ENCODE measurements around the gene COG7.
"Not testable (repeated sequence)": the region's sequence is repeated elsewhere in the genome, so short reads cannot be mapped to it uniquely, and the experiment has no call there.

COG7 gene

DNA sequence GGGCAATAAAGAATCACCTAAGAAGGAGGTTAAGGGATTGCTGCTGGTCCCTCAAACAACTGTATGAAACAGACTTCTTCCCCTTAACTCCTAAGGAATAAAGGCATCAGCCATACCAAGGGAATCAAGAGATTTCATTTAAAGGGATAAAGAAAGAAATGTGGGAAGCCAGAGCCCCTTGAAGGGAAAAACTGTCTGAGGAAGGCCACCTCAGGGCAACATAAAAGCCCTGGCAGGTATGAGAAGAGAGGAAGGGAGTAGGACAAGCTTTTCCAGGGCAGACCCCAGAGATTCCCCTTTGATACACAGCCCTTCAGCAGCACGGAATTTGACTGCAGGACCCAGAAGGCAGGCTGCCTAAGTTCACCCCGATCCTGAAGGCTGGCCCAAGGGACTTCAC lies 43.5 kb downstream of the COG7 start:
- DNase-seq (ENCODE audit: low spot score), result no peak

DNA sequence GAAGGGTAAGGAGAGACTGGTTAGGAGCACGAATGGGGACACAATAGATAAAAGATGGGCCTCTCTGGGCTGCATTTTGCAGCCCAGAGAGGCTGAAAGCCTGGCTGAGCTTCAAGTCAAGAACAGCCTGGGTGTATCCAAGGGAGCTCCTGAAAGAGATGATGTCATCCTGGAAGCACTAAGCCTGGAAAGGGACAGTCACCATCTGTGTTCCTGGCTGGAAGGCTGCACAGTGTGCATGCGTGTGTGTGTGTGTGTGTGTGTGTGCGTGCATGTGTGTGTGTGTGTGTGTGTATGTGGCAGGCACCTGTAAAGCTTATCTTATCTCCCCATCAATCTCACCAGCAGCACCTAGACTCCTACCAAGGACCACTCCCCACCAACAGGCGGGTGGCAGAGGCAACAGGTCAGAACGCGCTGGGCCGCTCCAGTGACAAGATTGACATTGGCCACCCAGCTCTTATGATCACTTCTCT lies 44.1 kb downstream of the COG7 start:
- peak; percentile 80 for DNase-seq (ENCODE audit: low spot score)

DNA sequence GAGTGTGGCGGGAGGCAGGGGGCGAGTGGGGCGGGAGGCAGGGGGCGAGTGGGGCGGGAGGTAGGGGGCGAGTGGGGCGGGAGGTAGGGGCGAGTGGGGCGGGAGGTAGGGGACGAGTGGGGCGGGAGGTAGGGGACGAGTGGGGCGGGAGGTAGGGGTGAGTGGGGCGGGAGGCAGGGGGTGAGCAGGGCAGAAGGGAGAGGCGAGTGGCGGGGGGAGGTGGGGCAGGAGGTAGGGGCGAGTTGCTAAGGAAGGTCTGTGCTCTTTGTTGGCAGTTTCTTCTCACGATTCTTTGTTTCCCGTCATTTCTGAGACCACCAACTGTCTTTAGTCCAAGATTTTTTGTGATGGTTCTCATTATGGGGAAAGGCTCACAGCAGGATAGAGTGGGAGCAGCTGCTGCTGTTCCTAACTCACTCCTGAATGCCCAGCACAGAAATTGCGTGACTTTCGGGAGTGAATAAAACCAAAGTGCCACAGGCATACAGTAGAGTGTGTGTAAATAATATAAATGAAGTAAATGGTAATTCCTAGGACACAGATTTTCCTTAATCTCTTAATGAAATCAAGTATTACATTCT lies 44.7 kb downstream of the COG7 start:
- DNase-seq (ENCODE audit: low spot score), result no peak

DNA sequence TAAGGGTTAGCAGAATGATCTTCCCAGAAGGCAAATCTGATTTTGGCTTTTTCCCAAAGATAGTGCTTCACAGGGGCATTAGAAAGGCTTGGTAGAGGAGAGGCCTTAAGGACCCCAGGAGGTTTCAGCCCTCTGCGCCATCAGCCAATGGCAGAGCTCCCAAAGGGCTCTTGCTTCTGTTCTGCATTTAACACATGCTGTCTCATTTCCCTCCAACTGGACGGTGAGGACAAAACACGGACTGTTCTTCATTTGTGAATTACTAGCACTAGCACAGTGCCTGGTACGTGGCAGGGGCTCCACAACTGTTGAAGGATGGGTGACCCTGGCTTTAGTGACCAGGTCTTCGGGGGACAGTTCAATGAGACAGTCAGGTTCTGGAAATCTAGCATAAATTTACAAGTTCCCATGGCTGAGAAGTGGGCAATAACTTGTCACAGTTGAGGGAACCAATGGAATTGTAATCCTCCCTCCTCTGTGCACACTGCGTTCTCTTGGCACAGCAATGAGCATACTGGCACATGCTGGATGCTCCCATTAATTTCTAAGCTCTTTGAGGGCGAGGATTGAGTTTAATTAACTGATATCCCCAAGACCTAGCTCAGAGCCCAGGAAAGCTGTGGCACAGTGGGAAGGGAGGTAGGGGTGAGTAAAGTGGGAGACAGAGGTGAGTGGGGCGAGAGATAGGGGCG lies 45.4 kb downstream of the COG7 start:
- peak; percentile 73 for DNase-seq (ENCODE audit: low spot score)

DNA sequence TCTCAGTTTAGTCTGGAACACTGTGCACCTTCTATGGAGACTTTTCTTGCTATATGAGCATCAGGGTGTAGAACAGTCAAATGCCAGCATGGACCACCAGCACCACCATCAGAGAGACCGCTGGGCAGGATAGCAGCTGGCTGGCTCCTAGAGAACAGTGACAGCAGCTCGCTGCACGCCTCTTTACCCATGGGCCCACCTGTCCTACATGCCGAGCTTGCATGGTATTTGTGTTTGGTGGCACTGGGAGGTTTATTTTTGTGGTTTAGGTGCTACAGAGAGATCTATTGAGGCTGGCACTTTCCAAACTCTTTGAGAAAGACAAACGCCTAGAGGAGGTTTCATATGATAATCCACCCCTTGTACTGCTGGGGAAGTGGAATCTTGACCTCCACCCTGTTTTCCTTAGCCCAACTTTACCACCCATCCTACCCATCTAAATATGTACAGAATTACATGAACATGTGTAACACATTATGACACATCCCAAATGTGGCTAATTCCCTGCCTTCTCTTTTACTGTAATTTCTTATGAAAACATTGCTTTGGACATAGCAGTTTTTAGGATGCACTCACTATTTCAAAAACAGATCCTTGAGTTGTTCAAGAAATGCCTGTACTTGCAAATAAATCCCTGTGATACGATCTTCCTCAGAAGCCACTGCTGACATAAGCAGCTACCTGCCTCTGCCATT lies 46.3 kb downstream of the COG7 start:
- no peak for DNase-seq (ENCODE audit: low spot score)

GRCh38 chr16:23406024-23406423 lies 47.0 kb downstream of the COG7 start:
- no peak for DNase-seq (ENCODE audit: low spot score)

DNA sequence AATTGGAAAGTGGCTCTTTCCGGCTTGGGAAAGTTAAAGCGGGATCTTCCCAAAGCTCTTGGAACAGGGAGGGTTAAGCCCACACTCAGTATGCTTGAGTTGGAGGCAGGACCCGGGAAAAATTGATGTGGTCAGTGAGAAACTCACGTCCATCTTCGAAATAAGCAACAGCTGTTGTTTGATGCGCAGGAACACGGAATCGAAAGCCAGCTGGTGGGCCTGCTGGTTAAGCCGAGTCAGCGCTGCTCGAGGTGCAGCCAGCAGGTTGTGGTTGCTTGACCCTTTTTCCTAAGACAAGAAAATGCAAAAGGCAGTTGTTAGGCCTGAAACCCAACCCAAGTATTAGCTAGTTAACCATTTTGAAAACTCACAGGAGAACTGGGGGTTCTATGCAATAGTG lies 49.4 kb downstream of the COG7 start:
- DNase-seq (ENCODE audit: low spot score), result no peak

- no peak for DNase-seq (ENCODE audit: low spot score)
Observed at GRCh38 chr16:23402100-23402499, 50.9 kb downstream of the COG7 start.

GRCh38 chr16:23401139-23401538 lies 51.9 kb downstream of the COG7 start:
- DNase-seq (ENCODE audit: low spot score), result no peak

- DNase-seq (ENCODE audit: low spot score), result not testable (repeated sequence)
Observed at GRCh38 chr16:23400447-23400846, 52.5 kb downstream of the COG7 start.

DNA sequence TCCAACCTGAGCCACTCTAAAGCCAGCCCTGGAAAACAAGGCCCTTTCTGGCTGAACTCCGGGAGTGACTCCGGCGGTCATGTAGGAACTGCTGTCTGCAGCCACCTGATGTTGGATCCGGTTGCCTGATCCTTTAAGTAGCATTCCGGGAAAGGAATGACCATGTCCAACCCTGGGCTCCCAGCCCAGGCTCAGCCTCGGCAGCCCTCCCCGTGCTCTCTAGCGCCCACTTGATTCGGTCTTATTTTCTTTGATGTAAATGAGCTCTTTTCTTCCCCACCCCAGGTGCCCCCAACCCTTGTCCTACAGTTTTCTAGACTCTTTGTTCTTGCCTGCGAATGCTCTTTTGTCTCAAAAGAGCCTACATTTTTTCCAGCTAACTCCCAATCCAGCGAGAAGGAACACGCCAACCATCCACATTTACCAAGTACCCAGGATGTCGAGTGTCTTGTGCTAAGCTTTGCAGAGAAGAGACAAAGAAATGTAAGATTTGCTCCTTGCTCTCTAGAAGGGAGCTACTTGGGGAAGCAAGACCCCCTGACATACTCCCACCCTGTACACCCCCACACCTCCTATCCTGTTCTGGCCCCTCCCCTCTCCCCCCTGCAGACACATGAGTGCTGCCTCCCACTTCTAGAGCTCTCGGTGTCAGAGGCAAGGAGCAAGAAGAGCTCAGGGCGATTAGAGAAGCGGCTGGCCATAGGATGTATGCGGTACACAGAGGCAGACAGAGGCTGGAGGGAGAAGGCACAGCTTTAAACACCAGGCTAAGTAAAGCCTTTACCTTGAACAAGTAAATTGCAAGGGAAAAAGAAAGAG lies 53.8 kb downstream of the COG7 start:
- no peak for DNase-seq (ENCODE audit: low spot score)

DNA sequence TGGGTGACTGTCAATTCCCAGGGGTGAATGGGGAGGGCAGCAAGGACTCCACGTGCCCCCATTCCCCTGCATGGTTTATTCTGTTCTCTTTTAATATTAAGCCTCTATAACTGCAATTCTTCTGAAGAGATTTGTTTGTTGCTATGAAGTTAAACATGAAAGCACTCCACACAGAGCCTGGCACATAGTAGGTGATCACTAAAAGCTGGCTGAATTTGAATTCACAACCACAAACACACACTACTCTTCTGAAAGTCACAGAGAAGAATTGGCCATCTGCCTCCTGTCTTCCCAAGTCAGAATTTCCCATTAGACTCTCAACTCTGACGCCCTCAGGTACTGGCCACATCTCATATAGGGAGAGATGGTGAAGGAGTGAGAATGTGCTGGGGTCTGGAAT lies 55.5 kb downstream of the COG7 start:
- DNase-seq (ENCODE audit: low spot score), result no peak

GRCh38 chr16:23395732-23396131 lies 57.3 kb downstream of the COG7 start:
- no peak for DNase-seq (ENCODE audit: low spot score)

- no peak for DNase-seq (ENCODE audit: low spot score)
Observed at GRCh38 chr16:23394141-23394831, 58.7 kb downstream of the COG7 start.

GRCh38 chr16:23392223-23392600 lies 60.8 kb downstream of the COG7 start:
- no peak for DNase-seq (ENCODE audit: low spot score)

DNA sequence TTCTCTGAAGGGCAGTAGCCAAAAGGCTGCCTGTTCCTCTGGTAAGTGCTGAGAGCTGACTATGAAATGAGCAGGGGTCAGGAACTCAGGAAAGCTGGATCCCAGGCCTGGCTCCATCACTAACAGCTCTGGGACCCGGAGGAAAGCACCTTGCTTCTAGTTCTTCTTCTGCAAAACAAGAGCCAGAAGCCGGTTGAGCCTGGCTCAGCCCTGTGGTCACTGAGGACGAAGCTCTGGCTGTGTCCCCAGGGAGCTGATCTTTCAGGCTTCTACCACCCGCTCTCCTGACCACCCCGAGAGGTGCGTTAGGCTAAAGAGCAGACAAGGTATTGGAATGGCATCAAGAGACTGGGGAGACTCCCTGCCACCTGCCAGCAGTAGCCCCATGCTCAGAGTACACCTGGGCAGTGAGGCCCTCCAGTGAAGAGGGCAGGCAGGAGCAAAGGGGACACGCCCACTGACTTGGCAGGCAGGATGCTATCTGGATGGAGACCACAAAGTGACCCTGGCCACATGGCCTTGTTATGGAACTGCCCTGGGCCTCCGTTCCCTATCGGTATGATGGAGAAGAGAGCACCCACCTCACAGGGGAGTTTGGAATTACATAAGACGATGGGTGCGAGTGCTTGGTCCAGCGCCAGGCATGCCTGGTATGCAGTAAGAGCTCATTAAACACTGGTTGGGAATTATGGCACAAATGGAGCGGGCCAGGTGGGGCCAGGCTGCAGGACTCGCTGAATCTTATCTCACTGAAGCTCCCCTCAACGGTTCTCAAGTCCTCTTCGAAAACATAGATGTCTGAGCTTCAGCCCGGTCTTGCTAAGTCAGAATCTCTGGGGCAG lies 61.4 kb downstream of the COG7 start:
- no peak for DNase-seq (ENCODE audit: low spot score)

DNA sequence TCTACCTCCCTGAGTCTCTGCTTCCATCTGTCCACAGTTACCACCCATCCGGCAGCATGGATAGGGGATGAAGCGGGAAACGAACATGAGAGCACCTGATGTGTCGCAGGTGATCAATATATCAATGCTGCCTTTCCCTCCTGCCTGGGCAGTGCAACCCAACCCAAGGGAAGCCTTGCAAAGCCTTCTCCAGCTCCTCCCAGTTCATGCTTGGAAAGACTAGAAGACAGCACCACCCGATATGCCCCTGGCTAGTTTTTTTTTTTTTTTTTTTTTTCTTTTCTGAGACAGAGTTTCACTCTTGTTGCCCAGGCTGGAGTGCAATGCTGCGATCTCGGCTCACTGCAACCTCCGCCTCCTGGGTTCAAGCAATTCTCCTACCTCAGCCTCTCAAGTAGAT lies 63.1 kb downstream of the COG7 start:
- DNase-seq (ENCODE audit: low spot score), result not testable (repeated sequence)

GRCh38 chr16:23389201-23389600 lies 63.8 kb downstream of the COG7 start:
- no peak for DNase-seq (ENCODE audit: low spot score)

DNA sequence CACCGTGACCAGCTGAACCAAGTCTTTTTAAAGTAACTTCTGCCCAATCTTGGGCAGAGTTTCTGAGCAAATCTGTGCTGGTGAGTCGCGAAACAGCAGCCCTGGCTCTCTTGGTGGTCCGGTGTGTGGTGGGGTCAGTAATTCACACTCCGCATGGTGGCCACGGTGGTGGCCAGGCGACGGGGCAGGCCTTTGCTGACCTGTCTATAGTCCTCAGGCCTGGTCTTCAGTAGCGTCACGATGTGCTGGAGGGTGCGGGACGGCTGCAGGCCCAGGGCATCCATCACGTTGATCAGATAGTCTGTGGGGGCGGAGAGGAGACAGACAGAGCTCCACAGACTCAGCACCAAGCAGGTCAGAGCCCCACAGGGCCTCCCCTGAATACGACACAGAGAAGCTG lies 64.2 kb downstream of the COG7 start:
- no peak for DNase-seq (ENCODE audit: low spot score)

- no peak for DNase-seq (ENCODE audit: low spot score)
Observed at GRCh38 chr16:23387666-23388065, 65.3 kb downstream of the COG7 start.

GRCh38 chr16:23385441-23385840 lies 67.5 kb downstream of the COG7 start:
- no peak for DNase-seq (ENCODE audit: low spot score)
